Left hindlimb (tissue), 1 donor: ENCODE measurements around the gene RABL6.

Experiments
- DNase-seq: peaks from one replicate; pipeline ENCODE4 v3.0.0-alpha.2; 2018

Gene RABL6

DNA sequence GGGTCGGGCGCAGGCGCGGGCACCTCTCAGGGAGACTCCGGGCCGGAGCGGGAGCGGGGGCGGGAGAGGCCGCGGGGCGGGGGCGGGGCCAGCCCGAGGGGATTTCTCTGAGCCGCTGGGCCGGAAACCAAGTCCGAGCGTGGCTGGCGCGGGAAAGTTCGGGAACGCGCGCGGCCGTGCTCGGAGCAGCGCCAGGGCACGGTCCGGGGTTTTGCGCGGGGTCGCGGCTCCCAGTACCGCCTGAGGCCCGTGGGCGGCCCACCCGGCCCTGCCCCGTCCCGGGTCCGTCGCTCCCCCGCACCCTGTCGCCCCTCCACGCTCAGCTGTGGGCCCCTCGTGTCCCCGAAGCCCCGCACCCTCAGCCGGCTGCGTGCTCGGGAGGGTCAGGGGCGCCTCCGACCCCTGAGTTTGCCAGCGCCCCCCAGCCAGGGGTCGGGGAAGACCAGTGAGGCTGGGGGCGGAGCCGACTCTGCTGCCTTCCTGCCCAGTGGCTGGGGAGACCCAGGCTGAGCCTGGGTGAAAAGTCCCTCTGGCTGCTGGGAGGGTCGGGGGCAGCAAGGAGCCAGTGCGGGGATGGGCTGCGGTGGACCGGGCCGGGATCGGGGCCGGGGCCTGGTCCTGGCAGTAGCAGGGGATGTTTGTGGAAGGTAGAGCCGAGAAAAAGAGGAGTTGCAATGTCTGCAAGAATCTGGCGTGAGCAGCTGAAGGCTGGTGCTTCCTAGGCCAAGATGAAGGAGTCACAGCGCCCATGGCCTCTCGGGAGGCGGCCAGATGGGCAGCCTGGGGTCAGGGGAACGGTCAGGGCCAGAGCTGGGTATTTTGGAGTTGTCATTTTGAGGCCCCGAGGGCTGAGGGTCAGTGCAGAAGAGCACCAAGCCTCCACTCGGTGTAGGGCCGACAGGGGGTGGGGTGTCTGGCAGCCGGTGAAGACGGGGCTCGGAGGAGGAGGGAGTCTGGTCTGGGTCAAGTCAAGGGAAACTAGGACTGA lies 79.2 kb downstream of the RABL6 start:
- peak; percentile 47 for DNase-seq

DNA sequence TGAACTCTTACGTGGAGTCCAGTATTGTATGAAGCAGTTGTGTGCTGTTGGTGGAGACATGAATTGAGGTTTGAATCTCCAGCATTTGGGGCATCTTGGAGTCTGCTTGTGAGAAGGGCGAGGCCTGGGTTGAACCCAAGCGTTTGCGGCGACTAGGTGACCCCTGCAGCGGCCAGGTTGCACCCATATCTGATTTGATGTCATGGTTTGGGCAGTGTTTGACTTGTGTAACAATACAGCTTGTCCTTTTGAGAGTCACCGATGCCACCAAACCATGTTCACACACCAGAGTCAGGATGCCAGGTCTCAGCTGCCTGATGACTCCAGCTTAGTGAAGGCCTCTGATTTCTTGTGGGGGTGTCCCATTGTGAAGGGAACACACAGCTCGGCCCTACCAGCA lies 80.7 kb downstream of the RABL6 start:
- DNase-seq, result no peak

DNA sequence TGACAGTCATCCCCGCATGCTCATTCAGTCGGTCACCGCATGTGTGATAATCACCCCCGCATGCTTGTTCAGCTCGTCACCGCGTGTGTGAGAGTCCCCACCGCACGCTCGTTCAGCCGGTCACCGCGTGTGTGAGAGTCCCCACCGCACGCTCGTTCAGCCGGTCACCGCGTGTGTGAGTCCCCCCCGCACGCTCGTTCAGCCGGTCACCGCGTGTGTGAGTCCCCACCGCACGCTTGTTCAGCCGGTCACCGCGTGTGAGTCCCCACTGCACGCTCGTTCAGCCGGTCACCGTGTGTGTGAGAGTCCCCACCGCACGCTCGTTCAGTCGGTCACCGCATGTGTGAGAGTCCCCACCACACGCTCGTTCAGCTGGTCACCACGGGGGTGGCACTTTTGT lies 82.1 kb downstream of the RABL6 start:
- no peak for DNase-seq

DNA sequence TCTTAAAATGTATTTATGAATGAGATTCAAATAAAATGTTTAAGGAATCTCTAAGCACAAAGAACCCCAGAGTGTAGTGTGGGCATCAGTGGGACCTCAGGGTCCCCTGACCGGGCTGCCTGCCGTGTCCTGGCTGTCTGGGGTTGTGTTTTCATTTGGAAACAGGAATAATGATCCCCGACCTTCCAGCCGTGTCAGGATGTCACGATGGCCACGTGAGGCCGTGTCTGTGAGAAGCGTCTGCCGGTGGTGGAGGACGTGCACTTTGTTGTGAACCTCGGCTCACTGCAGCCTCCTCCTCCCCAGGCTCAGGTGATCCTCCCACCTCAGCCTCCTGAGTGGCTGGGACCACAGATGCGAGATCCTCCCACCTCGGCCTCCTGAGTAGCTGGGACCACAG lies 82.9 kb downstream of the RABL6 start:
- DNase-seq, result no peak
